Tibial nerve (tissue), 4 donors: ENCODE results near the gene NMRK1. TPM values are rescaled to one million over a fixed set of nuclear protein-coding genes. Genes with fewer than 3 reads are reported as not detected.

ENCODE experiments used
- DNase-seq, 2 donors: peaks; one replicate each; pipeline ENCODE4 v3.0.0-alpha.2; 2019; ENCODE audit warnings: low spot score in 2 of 2
- H3K27ac ChIP-seq, 4 donors: fragments of 200-600 bp; sonication (generic) in 3 of 4; one replicate each; pipeline ENCODE4 v1.5.1; 2017 to 2019; ENCODE audit warnings: mild to moderate bottlenecking in 1 of 4
- H3K27me3 ChIP-seq, 2 donors: fragments of 200-600 bp; sonication (generic) in 1 of 2; one replicate each; pipeline versions ENCODE4 v1.5.1 to v1.6.0; 2017 to 2019
- H3K36me3 ChIP-seq, 3 donors: fragments of 200-600 bp; sonication (generic); one replicate each; pipeline ENCODE4 v1.5.1; 2018 to 2019
- H3K4me1 ChIP-seq, 4 donors: fragments of 200-600 bp; sonication (generic) in 3 of 4; one replicate each; pipeline ENCODE4 v1.5.1; 2017 to 2019
- H3K4me3 ChIP-seq, 4 donors: fragments of 200-600 bp; sonication (generic) in 3 of 4; one replicate each; pipeline ENCODE4 v1.5.1; 2017 to 2019; ENCODE audit warnings: mild to moderate bottlenecking in 1 of 4, moderate library complexity in 1 of 4
- H3K9me3 ChIP-seq, 4 donors: fragments of 200-600 bp; sonication (generic) in 3 of 4; one replicate each; pipeline ENCODE4 v1.5.1; 2017 to 2019
- EP300 ChIP-seq, 2 donors: sonication (generic); formaldehyde crosslinking; IDR thresholded peaks; one replicate each; pipeline ENCODE4 v1.6.1; 2017; ENCODE audit warnings: antibody characterized with exemption in 2 of 2, mild to moderate bottlenecking in 1 of 2
- POLR2A ChIP-seq, 2 donors: fragments of 450-650 bp; IDR thresholded peaks; one replicate each; pipeline ENCODE4 v1.6.1; 2017; ENCODE audit warnings: antibody characterized with exemption in 2 of 2, mild to moderate bottlenecking in 2 of 2, moderate library complexity in 2 of 2
- WGBS, 2 donors: methylation state at CpG; one replicate each; pipeline ENCODE4 v1.1.5; 2018; 5-methylcytosine and 5-hydroxymethylcytosine counted together
- total RNA-seq, 4 donors: library from RNA; depleted of rRNA; stranded (reverse); fragments of >200 nt; gene quantifications; one replicate each; pipeline ENCODE4 v1.1.0, GENCODE V29; 2016
- TF ChIP-seq, protein P1 (sequence below), 5 experiments: fragments of 200-600 bp in 3 of 5; fragments of 450-650 bp in 2 of 5; sonication (generic) in 3 of 5; IDR thresholded peaks; one replicate each; pipeline ENCODE4 v1.5.1; 2016 to 2019; ENCODE audit warnings: antibody characterized with exemption in 5 of 5, mild to moderate bottlenecking in 3 of 5, moderate library complexity in 2 of 5

The NMRK1 gene
- total RNA-seq, 4 donors from 2014 or later: 11.1 to 35.0 (median 16.2) TPM

DNA sequence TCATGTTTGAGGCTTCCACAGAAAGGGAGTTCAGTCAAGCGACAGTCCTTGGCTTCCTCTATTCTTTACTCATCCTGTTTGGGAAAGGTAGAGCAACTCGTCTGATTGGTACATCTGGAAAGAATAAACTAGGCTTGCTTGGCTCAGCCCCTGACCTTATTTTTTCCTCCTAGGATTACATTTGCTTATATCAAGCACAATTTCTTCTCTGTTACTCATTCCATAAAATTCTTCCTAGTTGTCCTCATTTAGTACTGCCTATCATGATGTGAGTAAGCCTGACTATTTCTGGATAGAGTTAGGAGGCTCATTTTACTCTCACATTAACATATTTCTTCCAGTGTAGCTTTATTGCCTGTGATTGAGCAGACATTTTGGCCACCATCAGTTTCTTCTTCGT lies 48.9 kb downstream of the NMRK1 start:
- TF ChIP-seq POLR2A (IDR thresholded peaks at IDR 0.05): no peak
- TF ChIP-seq, protein P1, sequence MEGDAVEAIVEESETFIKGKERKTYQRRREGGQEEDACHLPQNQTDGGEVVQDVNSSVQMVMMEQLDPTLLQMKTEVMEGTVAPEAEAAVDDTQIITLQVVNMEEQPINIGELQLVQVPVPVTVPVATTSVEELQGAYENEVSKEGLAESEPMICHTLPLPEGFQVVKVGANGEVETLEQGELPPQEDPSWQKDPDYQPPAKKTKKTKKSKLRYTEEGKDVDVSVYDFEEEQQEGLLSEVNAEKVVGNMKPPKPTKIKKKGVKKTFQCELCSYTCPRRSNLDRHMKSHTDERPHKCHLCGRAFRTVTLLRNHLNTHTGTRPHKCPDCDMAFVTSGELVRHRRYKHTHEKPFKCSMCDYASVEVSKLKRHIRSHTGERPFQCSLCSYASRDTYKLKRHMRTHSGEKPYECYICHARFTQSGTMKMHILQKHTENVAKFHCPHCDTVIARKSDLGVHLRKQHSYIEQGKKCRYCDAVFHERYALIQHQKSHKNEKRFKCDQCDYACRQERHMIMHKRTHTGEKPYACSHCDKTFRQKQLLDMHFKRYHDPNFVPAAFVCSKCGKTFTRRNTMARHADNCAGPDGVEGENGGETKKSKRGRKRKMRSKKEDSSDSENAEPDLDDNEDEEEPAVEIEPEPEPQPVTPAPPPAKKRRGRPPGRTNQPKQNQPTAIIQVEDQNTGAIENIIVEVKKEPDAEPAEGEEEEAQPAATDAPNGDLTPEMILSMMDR (IDR thresholded peaks at IDR 0.05): no peak
- no peak for TF ChIP-seq EP300 (IDR thresholded peaks at IDR 0.05)
- H3K4me3 ChIP-seq: no peak overlapping the region
- no peak overlapping the region for H3K27ac ChIP-seq
- DNase-seq: no peak
- no peaks in the 10 kb centered on the region for H3K9me3 ChIP-seq
- H3K4me1 ChIP-seq: no peaks in the 10 kb centered on the region
- H3K36me3 ChIP-seq: no peaks in the 10 kb centered on the region
- H3K27me3 ChIP-seq: no peaks in the 10 kb centered on the region
- WGBS, 2 donors: 60 to 67% methylated on average over 3 of the region's 3 CpGs

DNA sequence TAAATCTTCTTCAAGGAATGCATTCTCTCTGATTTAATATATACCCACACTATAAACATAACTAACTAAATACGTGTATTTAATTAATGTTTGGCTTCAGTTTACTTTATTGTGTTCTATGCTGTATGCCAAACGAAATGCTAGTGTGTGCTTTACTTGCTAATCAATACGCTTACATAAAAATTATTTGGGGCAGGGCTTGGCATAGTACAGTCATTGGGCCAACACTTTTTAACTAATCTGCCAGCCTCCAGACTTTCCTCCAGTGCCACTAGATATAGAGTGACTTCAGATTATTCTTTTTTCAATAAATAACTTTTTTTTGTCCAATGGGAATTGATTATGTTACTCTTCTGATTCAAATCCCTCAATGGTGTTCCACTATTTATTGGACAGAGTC lies 51.2 kb downstream of the NMRK1 start:
- Histone ChIP-seq H3K27ac (no peak overlapping the region), H3K36me3 (no peaks in the 10 kb centered on the region), H3K9me3 (no peaks in the 10 kb centered on the region), H3K27me3 (no peaks in the 10 kb centered on the region), H3K4me3 (no peak overlapping the region), H3K4me1 (no peaks in the 10 kb centered on the region)
- 90 to 91% methylated on average over 3 of the region's 3 CpGs for WGBS, 2 donors
- TF ChIP-seq POLR2A (IDR thresholded peaks at IDR 0.05) (no peak), EP300 (IDR thresholded peaks at IDR 0.05) (no peak)
- TF ChIP-seq, protein P1 (IDR thresholded peaks at IDR 0.05): no peak
- DNase-seq: no peak

DNA sequence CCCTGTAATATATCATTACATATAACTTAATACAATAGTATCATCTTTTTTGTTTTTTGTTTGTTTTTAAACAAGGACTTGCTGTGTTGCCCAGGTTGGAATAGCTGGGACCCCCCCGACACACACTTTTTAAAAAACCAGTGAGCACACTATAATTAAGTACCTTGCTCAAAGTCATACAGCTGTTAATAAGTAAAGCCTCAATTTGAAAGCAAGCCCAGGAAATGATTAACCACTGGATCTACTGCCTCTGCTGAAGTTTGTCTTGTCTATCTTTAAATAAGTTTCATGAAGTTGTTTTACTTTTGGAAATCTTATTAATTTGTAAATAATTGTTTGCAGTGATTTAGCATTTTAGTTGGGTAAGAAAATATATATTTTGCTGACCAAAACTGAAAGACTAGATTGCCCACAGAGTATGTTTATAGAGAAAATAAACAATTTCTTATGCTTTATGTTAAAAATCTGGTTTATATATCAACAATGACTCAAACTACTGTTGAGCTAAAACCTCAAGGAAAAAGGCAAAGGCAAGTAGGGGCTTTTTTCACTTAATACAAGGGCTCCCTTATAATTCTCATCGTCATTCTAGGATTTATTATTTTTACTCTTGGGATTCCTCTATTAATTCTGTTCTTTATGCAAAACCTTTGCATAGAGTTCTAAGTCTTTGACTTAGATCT lies 54.0 kb downstream of the NMRK1 start:
- H3K4me1 ChIP-seq: peaks cover 0 to 3% (median 0%) of the 10 kb centered on the region in 4 donors
- WGBS, 2 donors: 47 to 48% methylated on average over 2 of the region's 2 CpGs
- no peaks in the 10 kb centered on the region for H3K9me3 ChIP-seq
- H3K27ac ChIP-seq: no peak overlapping the region
- DNase-seq: no peak
- H3K27me3 ChIP-seq: no peaks in the 10 kb centered on the region
- no peak overlapping the region for H3K4me3 ChIP-seq
- H3K36me3 ChIP-seq: no peaks in the 10 kb centered on the region
- TF ChIP-seq POLR2A (IDR thresholded peaks at IDR 0.05): no peak
- TF ChIP-seq, protein P1 (IDR thresholded peaks at IDR 0.05): no peak
- TF ChIP-seq EP300 (IDR thresholded peaks at IDR 0.05): no peak

- no peaks in the 10 kb centered on the region for H3K9me3 ChIP-seq
- peak in 1 of 2 donors; percentile 33 for DNase-seq
- peaks cover 0 to 24% (median 3%) of the 10 kb centered on the region in 4 donors for H3K4me1 ChIP-seq
- WGBS, 2 donors: 1% methylated on average over 40 to 51 of the region's 59 CpGs
- TF ChIP-seq, protein P1 (IDR thresholded peaks at IDR 0.05): no peak
- TF ChIP-seq POLR2A (IDR thresholded peaks at IDR 0.05): no peak
- no peak for TF ChIP-seq EP300 (IDR thresholded peaks at IDR 0.05)
- peak overlapping the region; percentile 49 to 85 (median 72) for H3K4me3 ChIP-seq
- no peaks in the 10 kb centered on the region for H3K36me3 ChIP-seq
- H3K27me3 ChIP-seq: no peaks in the 10 kb centered on the region
- peak overlapping the region; percentile 69 to 97 (median 92) for H3K27ac ChIP-seq
Observed at GRCh38 chr9:75027187-75028107, 60.5 kb downstream of the NMRK1 start.

DNA sequence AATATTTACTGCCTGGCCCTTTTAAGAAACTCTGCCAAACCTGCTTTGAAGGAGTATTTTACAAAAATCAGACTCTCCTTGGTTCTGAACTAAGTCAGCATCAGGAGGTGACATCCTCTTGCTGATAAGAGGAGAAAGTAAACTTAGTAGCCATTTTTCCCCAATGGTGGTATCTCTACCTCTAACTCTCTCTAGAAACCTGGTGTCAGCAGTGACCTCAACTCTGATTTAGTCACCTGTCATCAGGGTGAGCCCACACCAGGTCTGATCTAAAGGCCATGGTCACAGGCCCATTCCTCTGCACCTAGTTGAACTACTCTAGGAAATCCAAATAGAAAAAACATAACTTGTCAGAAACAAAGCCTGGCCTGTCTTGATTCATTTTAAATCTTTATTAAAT lies 64.1 kb downstream of the NMRK1 start:
- Histone ChIP-seq H3K36me3 (no peaks in the 10 kb centered on the region), H3K4me3 (no peak overlapping the region), H3K27ac (no peak overlapping the region), H3K4me1 (peaks cover 0 to 20% (median 3%) of the 10 kb centered on the region in 4 donors), H3K9me3 (no peaks in the 10 kb centered on the region), H3K27me3 (no peaks in the 10 kb centered on the region)
- TF ChIP-seq, protein P1 (IDR thresholded peaks at IDR 0.05): no peak
- TF ChIP-seq EP300 (IDR thresholded peaks at IDR 0.05) (no peak), POLR2A (IDR thresholded peaks at IDR 0.05) (no peak)
- no peak for DNase-seq
